NCI-H2196 (cell line): Measurements from ENCODE around the gene PIK3C3.
A peak's percentile ranks its signal among the peaks of the same experiment; 100 is the strongest.
"Not testable (repeated sequence)": the region's sequence is repeated elsewhere in the genome, so short reads cannot be mapped to it uniquely, and the experiment has no call there.

Experiments
- DNase-seq: peaks from one replicate; lab custom pipeline; 2025; ENCODE audit not compliant: unreplicated experiment; lab: John Stamatoyannopoulos, UW

Gene PIK3C3

GRCh38 chr18:42018831-42019230 lies 63.8 kb downstream of the PIK3C3 start:
- no peak for DNase-seq

DNA sequence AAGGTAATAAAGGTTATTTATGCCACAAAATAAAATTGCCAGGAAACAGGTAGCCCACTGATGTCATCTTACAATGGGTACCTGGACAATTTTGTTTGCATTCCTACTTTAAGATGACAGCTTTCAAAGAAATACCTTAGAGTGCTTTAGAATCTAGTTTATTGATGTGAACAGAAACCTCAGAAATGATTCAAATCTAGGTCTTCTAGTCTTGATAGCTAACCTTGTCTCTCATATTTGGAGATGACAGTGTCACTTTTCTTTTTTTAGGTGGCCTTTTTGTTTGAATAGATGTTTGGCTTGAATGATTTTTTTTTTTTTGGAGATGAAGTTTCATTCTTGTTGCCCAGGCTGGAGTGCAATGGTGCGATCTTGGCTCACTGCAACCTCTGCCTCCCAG lies 69.1 kb downstream of the PIK3C3 start:
- DNase-seq = no peak

GRCh38 chr18:42025491-42025890 lies 70.5 kb downstream of the PIK3C3 start:
- DNase-seq = no peak

DNA sequence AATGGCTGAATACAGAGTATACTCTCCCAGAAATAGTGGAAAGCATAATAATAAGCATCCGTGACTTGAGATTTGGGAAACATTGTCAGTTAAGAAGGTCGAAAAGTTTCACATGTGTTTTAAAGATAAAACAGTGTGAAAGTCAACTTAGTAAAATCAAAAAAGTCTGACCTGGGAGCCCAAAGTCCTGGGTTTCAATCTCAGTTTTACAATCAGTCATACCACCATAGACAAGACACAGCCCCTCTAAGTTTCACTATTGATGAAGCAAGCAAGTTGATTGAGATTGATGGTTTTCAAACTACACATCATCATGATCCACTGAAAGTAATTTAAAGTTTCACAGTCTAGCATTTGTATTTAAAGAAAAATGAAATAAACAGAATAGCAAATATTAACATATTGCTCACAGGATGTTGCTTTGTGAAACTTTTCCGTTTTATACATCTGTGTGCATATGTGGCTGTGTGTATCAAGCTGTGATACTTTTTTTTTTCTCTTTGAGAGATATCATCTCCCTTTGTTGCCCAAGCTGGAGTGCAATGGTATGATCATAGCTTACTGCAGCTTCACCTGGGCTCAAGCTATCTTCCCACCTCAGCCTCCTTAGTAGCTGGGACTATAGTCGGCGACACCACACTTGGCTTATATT lies 71.1 kb downstream of the PIK3C3 start:
- no peak for DNase-seq

- peak; percentile 6 for DNase-seq
Observed at GRCh38 chr18:42028247-42028832, 73.3 kb downstream of the PIK3C3 start.

DNA sequence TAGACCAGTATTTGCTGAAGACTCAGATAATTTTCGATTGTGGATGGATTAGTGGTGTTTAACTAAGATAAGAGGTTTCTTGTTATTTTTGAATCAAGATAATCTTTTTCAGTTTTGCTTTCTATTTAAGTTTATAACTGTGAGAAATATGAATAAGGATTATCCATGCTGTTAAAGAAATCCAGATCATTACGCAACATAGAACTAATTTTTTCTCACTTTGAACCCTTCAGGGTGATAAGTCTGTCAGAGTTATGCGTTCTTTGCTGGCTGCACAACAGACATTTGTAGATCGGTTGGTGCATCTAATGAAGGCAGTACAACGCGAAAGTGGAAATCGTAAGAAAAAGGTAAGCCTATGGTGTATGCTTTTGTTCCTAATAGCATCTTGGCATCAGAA lies 74.1 kb downstream of the PIK3C3 start:
- no peak for DNase-seq

GRCh38 chr18:42030586-42031182 lies 75.7 kb downstream of the PIK3C3 start:
- peak; percentile 8 for DNase-seq

- no peak for DNase-seq
Observed at GRCh38 chr18:42032447-42032846, 77.4 kb downstream of the PIK3C3 start.

DNA sequence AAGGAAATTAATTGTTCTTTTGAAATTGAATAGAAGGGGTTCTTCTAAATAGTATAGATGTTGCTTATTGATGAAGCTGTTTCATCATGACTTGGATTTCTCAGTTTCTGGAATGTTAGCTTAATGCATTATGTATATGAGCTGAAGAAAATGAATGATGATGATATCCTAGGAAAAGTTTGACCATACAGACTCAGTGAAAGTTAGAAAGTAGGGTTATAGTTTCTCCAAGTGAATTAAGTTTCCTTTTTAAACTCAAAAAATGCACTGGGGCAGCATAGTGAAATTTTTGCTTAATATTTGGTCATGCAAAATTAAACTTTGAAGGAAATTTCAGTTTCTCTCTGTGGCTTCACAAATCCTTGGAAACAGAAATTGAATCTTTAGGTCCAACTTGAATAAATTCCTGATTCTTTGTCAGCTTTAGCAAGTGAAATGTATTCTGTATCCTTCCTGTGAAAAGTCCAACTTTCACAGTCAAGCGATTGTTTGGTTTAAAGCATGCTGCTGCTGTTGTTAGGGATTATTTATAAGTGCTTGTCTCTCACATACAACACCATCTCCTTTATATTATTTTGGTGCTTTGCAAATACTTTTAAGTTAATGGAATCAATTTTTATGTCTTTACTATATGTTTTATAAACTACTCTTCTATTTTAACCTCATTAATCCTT lies 78.2 kb downstream of the PIK3C3 start:
- DNase-seq = no peak

GRCh38 chr18:42038936-42039335 lies 83.9 kb downstream of the PIK3C3 start:
- DNase-seq = no peak

DNA sequence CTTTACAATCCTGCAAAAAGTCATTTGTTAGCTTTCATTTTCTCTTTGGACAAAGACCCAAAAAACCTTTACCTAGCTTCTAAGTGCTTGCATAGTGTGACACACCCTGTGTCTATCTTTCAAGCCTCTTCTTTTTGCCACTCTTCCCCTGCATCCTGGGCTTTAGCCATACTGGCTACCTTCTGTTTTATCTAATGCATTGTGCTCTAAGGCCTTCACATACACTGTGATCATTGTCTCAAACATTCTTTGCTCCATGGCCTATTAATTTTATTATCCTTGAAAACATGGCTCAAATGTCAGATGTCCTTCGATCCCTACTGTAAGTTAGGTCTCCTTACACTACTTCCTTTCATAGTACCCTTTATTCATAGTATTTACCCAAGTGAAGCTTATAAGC lies 84.4 kb downstream of the PIK3C3 start:
- no peak for DNase-seq

- no peak for DNase-seq
Observed at GRCh38 chr18:42041793-42042192, 86.8 kb downstream of the PIK3C3 start.

DNA sequence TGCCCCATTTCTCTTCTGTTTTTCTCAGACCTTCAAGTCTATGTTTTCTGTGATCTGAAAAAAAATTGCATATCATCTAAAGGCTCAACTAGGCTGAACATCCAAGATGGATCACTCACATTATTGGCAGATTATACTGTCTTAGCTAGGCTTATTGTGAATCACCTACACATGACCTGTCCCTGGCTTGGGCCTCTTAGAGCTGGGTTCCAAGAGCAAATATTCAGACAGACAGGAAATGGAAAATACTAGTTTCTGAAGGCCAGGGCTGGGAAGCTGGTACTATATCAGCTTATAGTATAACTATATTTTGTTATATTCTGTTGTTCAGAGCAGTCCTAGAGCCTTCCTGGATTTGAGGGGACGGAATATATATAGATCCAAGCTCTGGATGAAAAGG lies 90.3 kb downstream of the PIK3C3 start:
- no peak for DNase-seq

DNA sequence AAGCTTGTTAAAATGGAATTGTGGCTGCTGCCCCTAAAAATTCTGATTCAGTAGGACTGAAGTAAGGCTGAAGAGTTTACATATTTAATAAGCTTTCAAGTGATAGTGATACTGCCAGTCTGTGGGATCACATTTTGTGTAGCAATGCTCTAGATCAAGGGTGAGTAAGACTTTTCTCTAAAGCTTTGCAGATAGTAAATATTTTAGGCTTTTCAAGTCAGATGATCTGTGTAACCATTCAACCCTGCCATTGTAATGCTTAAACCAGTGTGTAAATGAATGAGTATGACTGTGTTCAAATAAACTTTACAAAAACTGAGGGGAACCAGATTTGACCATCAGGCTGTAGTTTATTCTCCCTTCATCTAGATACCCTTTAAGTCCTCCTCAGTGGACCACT lies 92.7 kb downstream of the PIK3C3 start:
- DNase-seq = no peak

- no peak for DNase-seq
Observed at GRCh38 chr18:42048158-42048557, 93.1 kb downstream of the PIK3C3 start.

GRCh38 chr18:42049536-42049935 lies 94.5 kb downstream of the PIK3C3 start:
- DNase-seq = not testable (repeated sequence)

DNA sequence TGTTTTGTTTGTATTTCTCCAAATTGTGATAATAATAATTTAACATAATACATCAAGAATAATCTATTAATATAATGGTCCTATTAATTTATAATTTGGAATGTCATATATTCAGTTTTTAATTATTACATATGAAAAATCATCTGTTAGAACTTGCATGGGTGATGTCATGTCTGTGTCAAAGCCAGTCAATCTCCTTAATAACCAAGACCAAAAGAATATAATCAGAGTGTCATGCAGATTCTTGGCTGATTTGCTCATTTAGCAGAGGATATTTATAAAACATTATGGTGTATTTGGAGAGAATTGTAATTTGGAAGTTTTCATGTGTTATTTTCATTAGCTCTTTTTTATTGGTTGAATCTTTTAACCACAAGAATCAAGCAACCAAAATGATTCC lies 96.4 kb downstream of the PIK3C3 start:
- DNase-seq = no peak

GRCh38 chr18:42052122-42052708 lies 97.2 kb downstream of the PIK3C3 start:
- peak; percentile 7 for DNase-seq

DNA sequence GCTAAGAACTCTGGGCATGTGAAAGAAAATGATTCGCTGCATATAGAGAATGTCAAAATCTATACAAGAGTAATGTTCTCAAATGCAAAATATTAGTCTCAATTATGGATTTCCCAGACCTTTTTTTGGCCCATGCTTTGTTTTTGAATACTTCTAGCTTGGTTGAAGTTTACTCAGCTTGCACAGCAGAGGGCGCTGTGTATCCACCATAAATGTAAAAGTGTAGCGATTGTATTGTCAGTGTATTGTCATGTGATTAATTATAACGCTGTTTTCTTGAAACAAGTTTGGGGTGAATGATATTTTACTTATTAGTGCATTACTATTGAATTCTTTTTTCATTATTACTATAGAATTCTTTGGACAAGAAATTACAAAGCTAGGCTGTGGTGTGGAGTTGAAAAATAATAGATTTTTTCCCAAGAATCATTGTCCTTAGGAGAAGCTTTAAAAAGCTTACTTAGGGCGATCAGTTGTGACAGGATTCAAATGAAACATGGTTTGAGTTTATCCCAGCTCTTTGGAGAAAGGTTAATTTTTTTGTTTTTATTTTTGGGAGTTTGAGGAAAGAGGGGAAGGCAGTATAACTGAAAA lies 98.3 kb downstream of the PIK3C3 start:
- DNase-seq = peak; percentile 43

GRCh38 chr18:42064109-42064508 lies 109.1 kb downstream of the PIK3C3 start:
- no peak for DNase-seq

DNA sequence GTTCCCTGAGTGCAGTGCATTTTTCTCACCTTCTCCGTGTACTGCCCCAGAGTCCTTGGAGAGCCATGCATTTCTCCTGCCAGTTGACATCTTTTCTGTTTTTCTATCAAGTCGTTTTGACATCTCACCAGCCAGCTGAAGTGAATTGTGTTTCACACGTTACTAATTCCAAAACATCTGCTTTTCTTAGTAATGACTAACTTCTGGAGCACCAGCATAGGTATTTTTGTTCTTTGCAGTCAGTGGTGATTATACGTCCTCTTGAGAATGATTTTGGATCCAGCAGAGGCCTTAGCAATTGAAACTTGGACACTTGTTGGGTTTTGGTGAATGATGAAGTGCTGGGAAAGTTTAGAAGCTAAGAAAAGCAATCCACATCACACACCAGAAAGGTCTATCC lies 112.5 kb downstream of the PIK3C3 start:
- DNase-seq = no peak
